OCI-LY3 (cell line): ENCODE results near the gene HDHD2.
"Not testable (repeated sequence)": the region's sequence is repeated elsewhere in the genome, so short reads cannot be mapped to it uniquely, and the experiment has no call there.

ENCODE experiments used
- H2AFZ ChIP-seq: fragments of 200-600, 300-600 bp; shearing (Covaris generic); 2 replicates; pipeline ENCODE4 v1.6.0; 2014; ENCODE audit warnings: antibody characterized with exemption, low read depth, low read length
- H3K27ac ChIP-seq: fragments of 200-600, 300-600 bp; sonication (generic); 2 replicates; pipeline ENCODE4 v1.5.1; 2014; ENCODE audit warnings: mild to moderate bottlenecking, low read length, moderate library complexity, mixed read lengths
- H3K27me3 ChIP-seq: fragments of 200-600, 300-600 bp; sonication (generic); 2 replicates; pipeline ENCODE4 v1.6.1; 2014; ENCODE audit warnings: low read depth, low read length, mixed read lengths
- H3K36me3 ChIP-seq: fragments of 200-600, 300-600 bp; sonication (generic); replicated peaks from 2 replicates; pipeline ENCODE3; 2014; ENCODE audit warnings: low read depth, low read length, mixed read lengths
- H3K4me1 ChIP-seq: fragments of 300-600, 200-600 bp; sonication (generic); 2 replicates; pipeline ENCODE4 v1.6.1; 2014; ENCODE audit warnings: low read length, mixed read lengths
- H3K4me2 ChIP-seq: fragments of 200-600, 300-600 bp; sonication (generic); 2 replicates; pipeline ENCODE4 v1.6.1; 2014; ENCODE audit warnings: low read length, mixed read lengths
- H3K4me3 ChIP-seq: fragments of 300-600, 200-600 bp; sonication (generic); 2 replicates; pipeline ENCODE4 v1.5.1; 2014; ENCODE audit warnings: antibody characterized with exemption, mild to moderate bottlenecking, low read length, moderate library complexity
- H3K79me2 ChIP-seq: fragments of 300-600, 200-600 bp; shearing (Covaris generic); 2 replicates; pipeline ENCODE4 v1.6.1; 2014; ENCODE audit warnings: mild to moderate bottlenecking, low read length, mixed read lengths
- H3K9ac ChIP-seq: fragments of 300-600, 200-600 bp; shearing (Covaris generic); 2 replicates; pipeline ENCODE4 v1.6.0; 2014; ENCODE audit warnings: mild to moderate bottlenecking, low read length, moderate library complexity
- H3K9me3 ChIP-seq: fragments of 200-600, 300-600 bp; shearing (Covaris generic); 2 replicates; pipeline ENCODE4 v1.6.1; 2014; ENCODE audit warnings: low read length, mixed read lengths; ENCODE audit not compliant: insufficient read depth
- H4K20me1 ChIP-seq: fragments of 200-600, 300-600 bp; sonication (generic); 2 replicates; pipeline ENCODE4 v1.6.1; 2016; ENCODE audit warnings: low read length, mixed read lengths; ENCODE audit not compliant: insufficient read depth
- EZH2phosphoT487 ChIP-seq: fragments of 200-600 bp; shearing (Covaris generic); IDR thresholded peaks from 2 replicates; pipeline ENCODE4 v1.6.1; 2018; ENCODE audit warnings: antibody characterized with exemption, mixed run types, low read depth
- TF ChIP-seq, protein P1 (sequence below): fragments of 200-600, 300-600 bp; sonication (generic); IDR thresholded peaks from 2 replicates; pipeline ENCODE4 v1.5.1; 2014; ENCODE audit warnings: antibody characterized with exemption, low read length, low read depth

HDHD2 gene

DNA sequence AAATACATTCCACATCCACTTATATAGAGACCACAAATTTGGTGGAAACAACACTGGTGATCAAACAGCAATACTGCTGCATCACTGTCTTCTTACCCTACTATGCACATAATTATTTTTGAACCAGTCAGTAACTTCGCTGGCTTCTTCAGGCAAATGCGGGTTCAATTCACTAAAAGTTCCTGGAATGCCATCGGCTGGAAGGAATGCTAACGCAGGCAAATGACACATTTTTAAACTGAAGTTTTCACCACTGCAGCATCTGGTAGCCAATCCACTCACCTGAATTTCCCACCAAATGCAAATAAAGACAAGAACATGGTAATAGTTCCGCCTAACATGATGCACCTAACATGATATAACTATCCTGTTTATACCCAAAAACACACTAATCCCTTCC lies 10.0 kb upstream of the HDHD2 start:
- H3K4me2 ChIP-seq: no peak overlapping the region

DNA sequence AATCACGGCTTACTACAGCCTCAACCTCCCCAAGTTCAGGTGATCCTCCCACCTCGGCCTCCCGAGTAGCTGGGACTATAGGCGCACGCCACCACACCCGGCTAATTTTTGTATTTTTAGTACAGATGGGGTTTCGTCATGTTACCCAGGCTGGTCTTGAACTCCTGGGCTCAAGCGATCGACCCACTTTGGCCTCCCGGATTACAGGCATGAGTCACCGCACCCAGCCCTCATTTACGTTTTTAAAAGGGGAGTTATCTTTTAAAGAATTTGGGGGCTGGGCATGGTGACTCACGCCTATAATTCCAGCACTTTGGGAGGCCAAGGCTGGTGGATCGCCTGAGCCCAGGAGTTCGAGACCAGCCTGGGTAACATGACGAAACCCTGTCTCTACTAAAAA lies 8.1 kb upstream of the HDHD2 start:
- peaks cover 69% of the 10 kb centered on the region for H3K79me2 ChIP-seq

More for the DNA sequence above, 10.0 kb upstream of the HDHD2 start:
- Histone ChIP-seq H3K36me3 (peaks cover 16% of the 10 kb centered on the region), H2AFZ (no peak overlapping the region), H3K27ac (no peak overlapping the region), H3K27me3 (no peaks in the 10 kb centered on the region), H4K20me1 (peaks cover 55% of the 10 kb centered on the region), H3K9ac (no peak overlapping the region), H3K4me1 (peaks cover 21% of the 10 kb centered on the region), H3K9me3 (no peaks in the 10 kb centered on the region), H3K4me3 (no peak overlapping the region), H3K79me2 (peaks cover 88% of the 10 kb centered on the region)
- TF ChIP-seq EZH2phosphoT487: no peak
- TF ChIP-seq, protein P1, sequence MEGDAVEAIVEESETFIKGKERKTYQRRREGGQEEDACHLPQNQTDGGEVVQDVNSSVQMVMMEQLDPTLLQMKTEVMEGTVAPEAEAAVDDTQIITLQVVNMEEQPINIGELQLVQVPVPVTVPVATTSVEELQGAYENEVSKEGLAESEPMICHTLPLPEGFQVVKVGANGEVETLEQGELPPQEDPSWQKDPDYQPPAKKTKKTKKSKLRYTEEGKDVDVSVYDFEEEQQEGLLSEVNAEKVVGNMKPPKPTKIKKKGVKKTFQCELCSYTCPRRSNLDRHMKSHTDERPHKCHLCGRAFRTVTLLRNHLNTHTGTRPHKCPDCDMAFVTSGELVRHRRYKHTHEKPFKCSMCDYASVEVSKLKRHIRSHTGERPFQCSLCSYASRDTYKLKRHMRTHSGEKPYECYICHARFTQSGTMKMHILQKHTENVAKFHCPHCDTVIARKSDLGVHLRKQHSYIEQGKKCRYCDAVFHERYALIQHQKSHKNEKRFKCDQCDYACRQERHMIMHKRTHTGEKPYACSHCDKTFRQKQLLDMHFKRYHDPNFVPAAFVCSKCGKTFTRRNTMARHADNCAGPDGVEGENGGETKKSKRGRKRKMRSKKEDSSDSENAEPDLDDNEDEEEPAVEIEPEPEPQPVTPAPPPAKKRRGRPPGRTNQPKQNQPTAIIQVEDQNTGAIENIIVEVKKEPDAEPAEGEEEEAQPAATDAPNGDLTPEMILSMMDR: no peak

DNA sequence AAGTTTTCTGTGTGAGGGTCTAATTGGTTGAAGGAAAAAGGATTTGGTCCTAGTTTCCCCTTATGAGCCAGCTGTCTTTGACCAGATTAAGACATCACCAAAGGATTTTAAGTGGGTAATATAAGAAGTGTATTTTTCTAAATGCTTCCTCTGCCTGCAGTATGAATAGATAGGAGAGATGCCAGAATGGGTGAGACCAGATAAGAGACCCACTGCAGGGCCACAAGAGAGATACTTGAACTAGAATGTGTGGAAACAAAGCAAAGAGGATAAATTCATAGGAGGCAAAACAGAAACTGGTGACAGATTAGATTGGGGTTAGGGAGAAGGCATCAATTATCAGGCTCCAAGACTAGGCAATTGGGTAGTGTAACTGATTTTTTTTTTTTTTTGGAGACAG lies 1.1 kb upstream of the HDHD2 start:
- Histone ChIP-seq H3K36me3 (peaks cover 25% of the 10 kb centered on the region), H3K79me2 (peaks cover 39% of the 10 kb centered on the region), H3K4me3 (peak overlapping the region; percentile 81), H2AFZ (no peak overlapping the region), H3K27ac (no peak overlapping the region), H3K4me1 (peaks cover 20% of the 10 kb centered on the region), H4K20me1 (peaks cover under 1% of the 10 kb centered on the region; the same call in 1 of the 2 replicates), H3K9me3 (no peaks in the 10 kb centered on the region), H3K4me2 (peak overlapping the region; percentile 97), H3K9ac (peak overlapping the region; percentile 89), H3K27me3 (no peaks in the 10 kb centered on the region)
- TF ChIP-seq EZH2phosphoT487: no peak
- TF ChIP-seq, protein P1: no peak

More for the DNA sequence above, 8.1 kb upstream of the HDHD2 start:
- not testable (repeated sequence) for H2AFZ ChIP-seq, H3K4me1 ChIP-seq, H3K4me2 ChIP-seq, H3K27me3 ChIP-seq, H3K9ac ChIP-seq, H3K4me3 ChIP-seq, H3K9me3 ChIP-seq, H3K27ac ChIP-seq
- H4K20me1 ChIP-seq: peaks cover 37% of the 10 kb centered on the region
- peaks cover 29% of the 10 kb centered on the region for H3K36me3 ChIP-seq

DNA sequence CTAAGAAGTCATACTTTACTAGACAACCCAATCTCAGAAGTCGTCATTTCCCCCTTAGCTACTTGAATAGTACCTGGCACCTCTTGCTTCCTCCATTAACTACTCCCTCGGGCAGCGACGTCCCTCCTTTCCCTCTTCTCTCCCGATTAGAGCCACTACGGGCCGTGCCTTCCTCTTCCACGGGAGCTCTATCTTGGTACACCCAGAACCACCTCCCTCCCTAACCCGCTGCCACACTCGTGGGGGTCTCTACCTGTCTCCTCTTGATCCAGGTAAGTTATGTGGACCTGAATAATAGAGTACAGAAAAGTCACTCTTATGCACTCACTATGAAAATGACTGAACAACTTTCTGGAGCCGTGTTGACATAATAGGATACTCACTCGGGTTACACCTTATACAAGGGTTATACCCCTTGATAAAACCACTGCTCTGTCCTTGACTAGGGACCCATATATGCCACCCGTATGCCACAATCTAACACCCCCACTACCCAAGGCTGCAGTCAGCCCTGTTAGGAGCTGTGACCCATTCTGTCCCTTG lies 595 bp upstream of the HDHD2 start:
- Histone ChIP-seq H2AFZ (peak overlapping the region; percentile 97), H3K36me3 (peaks cover 25% of the 10 kb centered on the region), H3K4me2 (peak overlapping the region; percentile 97), H3K4me1 (peaks cover 15% of the 10 kb centered on the region), H3K9ac (peak overlapping the region; percentile 89), H3K79me2 (peaks cover 42% of the 10 kb centered on the region), H3K27me3 (no peaks in the 10 kb centered on the region), H3K27ac (peak overlapping the region; percentile 73), H4K20me1 (peaks cover 4% of the 10 kb centered on the region; the same call in 1 of the 2 replicates), H3K4me3 (peak overlapping the region; percentile 81), H3K9me3 (no peaks in the 10 kb centered on the region)
- no peak for TF ChIP-seq EZH2phosphoT487
- TF ChIP-seq, protein P1: no peak
